GM12878 (cell line): ENCODE data around the gene DDX52.

Experiments used
- CBX5 ChIP-seq: sonication (generic); IDR thresholded peaks from 2 replicates; pipeline ENCODE4 v1.6.1; 2016; ENCODE audit warnings: low read depth, moderate library complexity, mild to moderate bottlenecking, inconsistent platforms
- EZH2 ChIP-seq: IDR thresholded peaks from 2 replicates; pipeline ENCODE4 v1.6.1; 2012; ENCODE audit warnings: low read depth, mild to moderate bottlenecking, control low read depth, inconsistent platforms, low read length, borderline replicate concordance; ENCODE audit not compliant: control insufficient read depth
- HDGF ChIP-seq: fragments of 450-650 bp; IDR thresholded peaks from 2 replicates; pipeline ENCODE4 v1.6.1; 2016; ENCODE audit warnings: antibody characterized with exemption
- IKZF1 ChIP-seq: fragments of 450-650 bp; conservative IDR thresholded peaks from 2 replicates; pipeline ENCODE4 v1.6.1; 2017; ENCODE audit warnings: antibody characterized with exemption, mild to moderate bottlenecking
- IRF3 ChIP-seq: fragments of 450-650 bp; IDR thresholded peaks from 2 replicates; pipeline ENCODE4 v1.6.1; 2014; ENCODE audit warnings: mild to moderate bottlenecking
- NFIC ChIP-seq: IDR thresholded peaks from 2 replicates; pipeline ENCODE4 v1.6.1; 2012; ENCODE audit warnings: low read depth, mild to moderate bottlenecking, inconsistent platforms, low read length, moderate library complexity
- PML ChIP-seq: IDR thresholded peaks from 2 replicates; pipeline ENCODE4 v1.6.1; 2012; ENCODE audit warnings: low read length, inconsistent platforms
- RBBP5 ChIP-seq: fragments of 200-600 bp; sonication (generic); conservative IDR thresholded peaks from 2 replicates; pipeline ENCODE4 v1.6.1; 2016
- USF1 ChIP-seq: IDR thresholded peaks from 2 replicates; pipeline ENCODE4 v1.6.1; 2011; ENCODE audit warnings: borderline replicate concordance, low read depth, mild to moderate bottlenecking, moderate library complexity, mixed read lengths, low read length; ENCODE audit not compliant: insufficient read depth; ENCODE audit errors: extremely low read length

- no peak for TF ChIP-seq IKZF1
- no peak for TF ChIP-seq USF1
- TF ChIP-seq HDGF = no peak
- TF ChIP-seq NFIC = no peak
- TF ChIP-seq IRF3 = no peak
- no peak for TF ChIP-seq CBX5
- TF ChIP-seq PML = no peak
- no peak for TF ChIP-seq RBBP5
- TF ChIP-seq EZH2 = no peak
Observed at GRCh38 chr17:37567137-37567536, 76.1 kb downstream of the DDX52 start.
